MM.1S (cell line): ENCODE measurements around the gene KCNMA1.

Experiments used
- DNase-seq: peaks from one replicate; pipeline ENCODE4 v3.0.0-alpha.2; 2015
- H2AFZ ChIP-seq: fragments of 300-600 bp; sonication (generic); 2 replicates; pipeline ENCODE4 v1.6.0; 2016; ENCODE audit warnings: antibody characterized with exemption, low read length
- H3F3A ChIP-seq: fragments of 300-600 bp; sonication (generic); 2 replicates; pipeline ENCODE4 v1.6.1; 2016; ENCODE audit warnings: mild to moderate bottlenecking, antibody characterized with exemption, low read length, moderate library complexity, mixed read lengths; ENCODE audit not compliant: insufficient read depth
- H3K27ac ChIP-seq: fragments of 300-600 bp; sonication (generic); 2 replicates; pipeline ENCODE4 v1.5.1; 2016; ENCODE audit warnings: mild to moderate bottlenecking, low read length
- H3K27me3 ChIP-seq: fragments of 300-600 bp; sonication (generic); replicated peaks from 2 replicates; pipeline ENCODE4 v1.6.0; 2016; ENCODE audit warnings: low read length; ENCODE audit not compliant: insufficient read depth
- H3K36me3 ChIP-seq: fragments of 300-600 bp; sonication (generic); replicated peaks from 2 replicates; pipeline ENCODE4 v1.6.1; 2016; ENCODE audit warnings: mild to moderate bottlenecking, low read length, mixed read lengths; ENCODE audit not compliant: insufficient read depth
- H3K4me1 ChIP-seq: fragments of 300-600 bp; sonication (generic); 2 replicates; pipeline ENCODE4 v1.6.1; 2016; ENCODE audit warnings: low read length, mixed read lengths
- H3K4me2 ChIP-seq: fragments of 300-600 bp; sonication (generic); 2 replicates; pipeline ENCODE4 v1.6.0; 2016; ENCODE audit warnings: low read depth, low read length
- H3K4me3 ChIP-seq: fragments of 300-600 bp; sonication (generic); 2 replicates; pipeline ENCODE4 v1.5.1; 2016; ENCODE audit warnings: low read length, mixed read lengths
- H3K79me2 ChIP-seq: fragments of 300-600 bp; sonication (generic); 2 replicates; pipeline ENCODE4 v1.6.1; 2016; ENCODE audit warnings: mixed run types, low read length, mixed read lengths
- H3K9ac ChIP-seq: fragments of 300-600 bp; sonication (generic); 2 replicates; pipeline ENCODE4 v1.6.1; 2016; ENCODE audit warnings: low read length, mixed read lengths
- H3K9me2 ChIP-seq: fragments of 300-600 bp; sonication (generic); replicated peaks from 2 replicates; pipeline ENCODE4 v1.6.1; 2016; ENCODE audit warnings: mild to moderate bottlenecking, low read length, mixed read lengths; ENCODE audit not compliant: insufficient read depth
- H3K9me3 ChIP-seq: fragments of 300-600 bp; sonication (generic); replicated peaks from 2 replicates; pipeline ENCODE4 v1.6.1; 2016; ENCODE audit warnings: mild to moderate bottlenecking, low read length, mixed read lengths; ENCODE audit not compliant: insufficient read depth
- H4K20me1 ChIP-seq: fragments of 300-600 bp; sonication (generic); 2 replicates; pipeline ENCODE4 v1.6.1; 2016; ENCODE audit warnings: mild to moderate bottlenecking, low read length, moderate library complexity, mixed read lengths; ENCODE audit not compliant: insufficient read depth
- EZH2 ChIP-seq: fragments of 300-600 bp; sonication (generic); optimal IDR thresholded peaks from 2 replicates; pipeline ENCODE3; 2017; ENCODE audit warnings: low read depth, mild to moderate bottlenecking, antibody characterized with exemption, low read length, mixed read lengths
- EZH2phosphoT487 ChIP-seq: fragments of 300-600 bp; sonication (generic); IDR thresholded peaks from 2 replicates; pipeline ENCODE4 v1.6.1; 2018; ENCODE audit warnings: antibody characterized with exemption, low read length
- TF ChIP-seq, protein P1 (sequence below): fragments of 300-600 bp; sonication (generic); IDR thresholded peaks from 2 replicates; pipeline ENCODE4 v1.5.1; 2016; ENCODE audit warnings: antibody characterized with exemption, low read length, mixed read lengths

KCNMA1 gene

DNA sequence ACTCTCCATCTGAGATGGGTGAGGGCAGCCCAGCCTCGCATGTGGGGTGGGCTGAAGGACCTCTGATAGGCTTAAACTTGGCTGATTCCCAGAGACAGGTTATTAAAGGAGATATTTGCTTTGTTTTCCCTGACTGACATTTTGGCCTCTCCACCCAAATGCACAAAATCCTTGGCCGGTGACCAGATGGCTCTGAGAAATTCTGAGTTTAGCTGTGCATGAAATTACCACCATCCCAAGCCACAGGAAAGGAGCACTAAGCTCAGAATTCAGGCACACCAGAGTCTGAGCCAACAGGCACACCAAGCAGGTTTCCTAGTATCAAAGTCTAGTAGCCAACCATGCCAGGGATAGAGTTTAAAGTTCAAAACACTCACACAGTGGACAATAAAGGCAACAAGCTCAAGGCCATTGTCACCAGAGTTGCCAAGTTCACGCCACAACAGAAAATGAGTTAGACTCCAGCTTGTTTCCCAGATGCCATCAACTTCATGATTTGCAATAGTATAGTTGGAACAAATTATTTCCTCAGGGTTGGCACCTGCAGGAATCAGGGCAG is 387.6 kb downstream of the KCNMA1 start:
- Histone ChIP-seq H3K9ac (no peak overlapping the region), H3K27me3 (no peaks in the 10 kb centered on the region), H2AFZ (no peak overlapping the region), H3K9me2 (no peaks in the 10 kb centered on the region), H3K4me3 (no peak overlapping the region), H3K4me1 (peaks cover 12% of the 10 kb centered on the region), H3F3A (no peaks in the 10 kb centered on the region), H3K4me2 (no peak overlapping the region), H3K36me3 (no peaks in the 10 kb centered on the region), H3K9me3 (no peaks in the 10 kb centered on the region), H4K20me1 (no peaks in the 10 kb centered on the region), H3K79me2 (no peaks in the 10 kb centered on the region), H3K27ac (no peak overlapping the region)
- no peak for DNase-seq
- TF ChIP-seq EZH2, result no peak
- TF ChIP-seq, protein P1, sequence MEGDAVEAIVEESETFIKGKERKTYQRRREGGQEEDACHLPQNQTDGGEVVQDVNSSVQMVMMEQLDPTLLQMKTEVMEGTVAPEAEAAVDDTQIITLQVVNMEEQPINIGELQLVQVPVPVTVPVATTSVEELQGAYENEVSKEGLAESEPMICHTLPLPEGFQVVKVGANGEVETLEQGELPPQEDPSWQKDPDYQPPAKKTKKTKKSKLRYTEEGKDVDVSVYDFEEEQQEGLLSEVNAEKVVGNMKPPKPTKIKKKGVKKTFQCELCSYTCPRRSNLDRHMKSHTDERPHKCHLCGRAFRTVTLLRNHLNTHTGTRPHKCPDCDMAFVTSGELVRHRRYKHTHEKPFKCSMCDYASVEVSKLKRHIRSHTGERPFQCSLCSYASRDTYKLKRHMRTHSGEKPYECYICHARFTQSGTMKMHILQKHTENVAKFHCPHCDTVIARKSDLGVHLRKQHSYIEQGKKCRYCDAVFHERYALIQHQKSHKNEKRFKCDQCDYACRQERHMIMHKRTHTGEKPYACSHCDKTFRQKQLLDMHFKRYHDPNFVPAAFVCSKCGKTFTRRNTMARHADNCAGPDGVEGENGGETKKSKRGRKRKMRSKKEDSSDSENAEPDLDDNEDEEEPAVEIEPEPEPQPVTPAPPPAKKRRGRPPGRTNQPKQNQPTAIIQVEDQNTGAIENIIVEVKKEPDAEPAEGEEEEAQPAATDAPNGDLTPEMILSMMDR, result no peak

- peaks cover 13% of the 10 kb centered on the region for H3K4me1 ChIP-seq
- H3K9me3 ChIP-seq, result no peaks in the 10 kb centered on the region
- no peaks in the 10 kb centered on the region for H3K9me2 ChIP-seq
- no peaks in the 10 kb centered on the region for H4K20me1 ChIP-seq
- no peaks in the 10 kb centered on the region for H3K79me2 ChIP-seq
- H3K9ac ChIP-seq, result no peak overlapping the region
- no peak overlapping the region for H3K4me2 ChIP-seq
- H3K4me3 ChIP-seq, result no peak overlapping the region
- no peak overlapping the region for H2AFZ ChIP-seq
- DNase-seq, result no peak
- no peak overlapping the region for H3K27ac ChIP-seq
- no peaks in the 10 kb centered on the region for H3F3A ChIP-seq
- no peaks in the 10 kb centered on the region for H3K27me3 ChIP-seq
- H3K36me3 ChIP-seq, result no peaks in the 10 kb centered on the region
- TF ChIP-seq, protein P1, result no peak
- TF ChIP-seq EZH2 (no peak), EZH2phosphoT487 (no peak)
These were observed 389.4 kb downstream of the KCNMA1 start for GRCh38 chr10:77248104-77248790.

- H3K36me3 ChIP-seq, result no peaks in the 10 kb centered on the region
- no peak overlapping the region for H2AFZ ChIP-seq
- no peaks in the 10 kb centered on the region for H3K79me2 ChIP-seq
- no peak overlapping the region for H3K4me2 ChIP-seq
- no peaks in the 10 kb centered on the region for H3K9me3 ChIP-seq
- H3K9ac ChIP-seq, result no peak overlapping the region
- no peak for DNase-seq
- no peak overlapping the region for H3K27ac ChIP-seq
- H3K4me1 ChIP-seq, result peaks cover 22% of the 10 kb centered on the region
- 0 out of 2 replicates have a peak, but pooled peaks cover 4% of the 10 kb centered on the region for H3F3A ChIP-seq
- H4K20me1 ChIP-seq, result no peaks in the 10 kb centered on the region
- TF ChIP-seq EZH2phosphoT487 (no peak), EZH2 (no peak)
- TF ChIP-seq, protein P1, result no peak
- no peaks in the 10 kb centered on the region for H3K9me2 ChIP-seq
- H3K27me3 ChIP-seq, result no peaks in the 10 kb centered on the region
- H3K4me3 ChIP-seq, result no peak overlapping the region
These were observed 390.3 kb downstream of the KCNMA1 start for GRCh38 chr10:77247031-77247990.
